ENCODE data around the gene PDZRN4. TPM values are rescaled to one million over a fixed set of nuclear protein-coding genes. Genes with fewer than 3 reads are reported as not detected.
"Not testable (repeated sequence)": the region's sequence is repeated elsewhere in the genome, so short reads cannot be mapped to it uniquely, and the experiment has no call there.

The PDZRN4 gene
- total RNA-seq, 1 experiment from 2014 or later: not detected

DNA sequence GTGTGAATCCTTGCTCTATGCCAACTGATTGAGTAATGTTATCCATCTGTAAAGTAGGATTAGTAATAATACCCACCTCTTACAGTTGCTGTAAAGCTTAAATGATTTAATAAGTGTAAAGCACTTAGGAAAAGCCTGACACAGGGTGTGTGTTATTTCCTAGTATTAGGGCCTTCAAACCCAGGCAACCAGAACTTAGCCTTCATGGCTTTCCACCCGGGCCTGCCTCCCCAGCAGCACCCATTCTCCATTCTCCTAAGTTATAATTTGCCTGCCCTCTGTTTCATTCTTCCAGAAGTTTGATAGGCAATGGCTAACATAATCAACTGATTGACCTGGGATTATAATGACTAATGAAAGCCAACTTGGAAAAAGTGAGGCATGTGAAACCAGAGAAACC, 20.4 kb upstream of the PDZRN4 start:
- Mint-ChIP-seq H3K36me3 (ENCODE audit: insufficient read depth, unreplicated experiment) (no peaks in the 10 kb centered on the region), H3K4me1 (ENCODE audit: low read depth, unreplicated experiment) (no peaks in the 10 kb centered on the region), H3K9me3 (ENCODE audit: unreplicated experiment) (no peaks in the 10 kb centered on the region), H3K27ac (ENCODE audit: unreplicated experiment) (no peak overlapping the region), H3K27me3 (ENCODE audit: insufficient read depth, unreplicated experiment) (no peaks in the 10 kb centered on the region), H3K4me3 (ENCODE audit: unreplicated experiment) (no peak overlapping the region)
- CTCF ChIA-PET: no interaction called here
- Histone ChIP-seq H3K4me3 (ENCODE audit: low read depth, low read length) (no peak overlapping the region), H3K4me1 (no peaks in the 10 kb centered on the region), H3K9me3 (no peaks in the 10 kb centered on the region), H3K36me3 (ENCODE audit: control insufficient read depth, insufficient read depth, low read length) (no peaks in the 10 kb centered on the region), H3K27me3 (replicated peaks; ENCODE audit: control insufficient read depth, insufficient read depth, low read length) (no peaks in the 10 kb centered on the region)
- BruUV-seq (replicated peaks): no TSS peak
- DNase-seq: no peak
- TF ChIP-seq, protein P1, sequence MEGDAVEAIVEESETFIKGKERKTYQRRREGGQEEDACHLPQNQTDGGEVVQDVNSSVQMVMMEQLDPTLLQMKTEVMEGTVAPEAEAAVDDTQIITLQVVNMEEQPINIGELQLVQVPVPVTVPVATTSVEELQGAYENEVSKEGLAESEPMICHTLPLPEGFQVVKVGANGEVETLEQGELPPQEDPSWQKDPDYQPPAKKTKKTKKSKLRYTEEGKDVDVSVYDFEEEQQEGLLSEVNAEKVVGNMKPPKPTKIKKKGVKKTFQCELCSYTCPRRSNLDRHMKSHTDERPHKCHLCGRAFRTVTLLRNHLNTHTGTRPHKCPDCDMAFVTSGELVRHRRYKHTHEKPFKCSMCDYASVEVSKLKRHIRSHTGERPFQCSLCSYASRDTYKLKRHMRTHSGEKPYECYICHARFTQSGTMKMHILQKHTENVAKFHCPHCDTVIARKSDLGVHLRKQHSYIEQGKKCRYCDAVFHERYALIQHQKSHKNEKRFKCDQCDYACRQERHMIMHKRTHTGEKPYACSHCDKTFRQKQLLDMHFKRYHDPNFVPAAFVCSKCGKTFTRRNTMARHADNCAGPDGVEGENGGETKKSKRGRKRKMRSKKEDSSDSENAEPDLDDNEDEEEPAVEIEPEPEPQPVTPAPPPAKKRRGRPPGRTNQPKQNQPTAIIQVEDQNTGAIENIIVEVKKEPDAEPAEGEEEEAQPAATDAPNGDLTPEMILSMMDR (IDR thresholded peaks at IDR 0.05; ENCODE audit: insufficient read depth in 1 of 2, low read depth in 1 of 2, low read length in 1 of 2, severe bottlenecking in 1 of 2, unreplicated experiment in 1 of 2): no peak
- intact Hi-C loops (cut with micrococcal nuclease; ENCODE audit: unreplicated experiment): no loop called here
- POLR2A ChIA-PET: no interaction called here

DNA sequence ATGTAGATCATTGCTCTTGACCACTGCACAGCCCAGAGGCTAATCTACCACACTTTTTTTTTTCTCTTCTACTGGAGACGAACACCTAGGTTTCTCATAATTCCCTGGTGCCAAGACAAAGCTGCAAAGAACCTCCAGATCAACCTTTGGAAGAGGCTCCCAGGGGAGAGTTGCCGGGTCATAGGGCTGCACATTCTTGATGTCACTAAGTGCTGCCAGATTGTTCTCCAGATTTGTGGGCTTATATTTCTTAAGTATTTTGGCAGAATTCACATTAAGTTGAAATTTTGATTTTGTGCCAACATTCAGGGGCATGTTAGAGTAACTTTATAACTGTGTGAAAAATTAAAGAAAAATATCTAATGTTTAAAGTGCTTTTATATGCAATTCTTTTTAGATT, 13.5 kb upstream of the PDZRN4 start:
- no peaks in the 10 kb centered on the region for H3K27me3 ChIP-seq (replicated peaks; ENCODE audit: control insufficient read depth, insufficient read depth, low read length)
- H3K9me3 Mint-ChIP-seq (ENCODE audit: unreplicated experiment): no peaks in the 10 kb centered on the region
- POLR2A ChIA-PET: no interaction called here
- no peak overlapping the region for H3K4me3 ChIP-seq (ENCODE audit: low read depth, low read length)
- no peak overlapping the region for H3K4me3 Mint-ChIP-seq (ENCODE audit: unreplicated experiment)
- H3K4me1 Mint-ChIP-seq (ENCODE audit: low read depth, unreplicated experiment): no peaks in the 10 kb centered on the region
- no peaks in the 10 kb centered on the region for H3K4me1 ChIP-seq
- H3K9me3 ChIP-seq: no peaks in the 10 kb centered on the region; the same call in 1 of the 2 replicates
- H3K36me3 ChIP-seq (ENCODE audit: control insufficient read depth, insufficient read depth, low read length): no peaks in the 10 kb centered on the region
- no peaks in the 10 kb centered on the region for H3K36me3 Mint-ChIP-seq (ENCODE audit: insufficient read depth, unreplicated experiment)
- intact Hi-C loops (cut with micrococcal nuclease; ENCODE audit: unreplicated experiment): no loop called here
- TF ChIP-seq, protein P1 (IDR thresholded peaks at IDR 0.05; ENCODE audit: insufficient read depth in 1 of 2, low read depth in 1 of 2, low read length in 1 of 2, severe bottlenecking in 1 of 2, unreplicated experiment in 1 of 2): no peak
- no peak overlapping the region for H3K27ac Mint-ChIP-seq (ENCODE audit: unreplicated experiment)
- H3K27me3 Mint-ChIP-seq (ENCODE audit: insufficient read depth, unreplicated experiment): no peaks in the 10 kb centered on the region
- CTCF ChIA-PET: no interaction called here
- BruUV-seq (replicated peaks): no TSS peak
- no peak for DNase-seq

DNA sequence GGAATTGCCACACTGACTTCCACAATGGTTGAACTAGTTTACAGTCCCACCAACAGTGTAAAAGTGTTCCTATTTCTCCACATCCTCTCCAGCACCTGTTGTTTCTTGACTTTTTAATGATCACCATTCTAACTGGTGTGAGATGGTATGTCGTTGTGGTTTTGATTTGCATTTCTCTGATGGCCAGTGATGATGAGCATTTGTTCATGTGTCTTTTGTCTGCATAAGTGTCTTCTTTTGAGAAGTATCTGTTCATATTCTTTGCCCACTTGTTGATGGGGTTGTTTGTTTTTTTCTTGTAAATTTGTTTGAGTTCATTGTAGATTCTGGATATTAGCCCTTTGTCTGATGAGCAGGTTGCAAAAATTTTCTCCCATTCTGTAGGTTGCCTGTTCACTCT, 8.6 kb upstream of the PDZRN4 start:
- H3K36me3 Mint-ChIP-seq (ENCODE audit: insufficient read depth, unreplicated experiment); H3K9me3 ChIP-seq; H3K27me3 ChIP-seq (replicated peaks; ENCODE audit: control insufficient read depth, insufficient read depth, low read length); H3K4me3 ChIP-seq (ENCODE audit: low read depth, low read length); H3K4me3 Mint-ChIP-seq (ENCODE audit: unreplicated experiment); H3K27me3 Mint-ChIP-seq (ENCODE audit: insufficient read depth, unreplicated experiment); H3K4me1 Mint-ChIP-seq (ENCODE audit: low read depth, unreplicated experiment); H3K27ac Mint-ChIP-seq (ENCODE audit: unreplicated experiment); BruUV-seq (replicated peaks); CTCF ChIA-PET; H3K36me3 ChIP-seq (ENCODE audit: control insufficient read depth, insufficient read depth, low read length); DNase-seq; H3K4me1 ChIP-seq; POLR2A ChIA-PET; H3K9me3 Mint-ChIP-seq (ENCODE audit: unreplicated experiment); intact Hi-C loops (cut with micrococcal nuclease; ENCODE audit: unreplicated experiment): not testable (repeated sequence)

DNA sequence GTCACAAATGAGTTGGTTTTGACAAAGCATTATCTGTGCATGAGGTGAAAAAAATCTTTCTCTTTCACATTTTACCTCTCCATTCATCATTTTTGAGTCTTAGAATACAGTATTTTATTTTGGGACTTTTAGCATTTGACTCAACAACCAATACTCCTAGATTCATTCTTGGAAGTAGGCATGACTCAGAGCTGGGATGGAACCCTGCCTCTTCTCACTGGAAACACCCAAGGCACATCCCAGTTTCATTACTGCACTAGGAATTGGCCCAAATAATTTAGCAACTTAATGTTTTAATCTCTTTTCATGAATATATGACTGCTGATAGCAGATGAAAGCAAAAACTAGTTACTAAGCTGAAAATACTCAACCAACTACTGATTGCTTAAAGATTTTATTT, 3.3 kb upstream of the PDZRN4 start:
- ChIA-PET POLR2A (no interaction called here), CTCF (no interaction called here)
- Mint-ChIP-seq H3K4me1 (ENCODE audit: low read depth, unreplicated experiment) (no peaks in the 10 kb centered on the region), H3K9me3 (ENCODE audit: unreplicated experiment) (no peaks in the 10 kb centered on the region), H3K4me3 (ENCODE audit: unreplicated experiment) (no peak overlapping the region), H3K36me3 (ENCODE audit: insufficient read depth, unreplicated experiment) (no peaks in the 10 kb centered on the region), H3K27me3 (ENCODE audit: insufficient read depth, unreplicated experiment) (no peaks in the 10 kb centered on the region), H3K27ac (ENCODE audit: unreplicated experiment) (no peak overlapping the region)
- DNase-seq: no peak
- Histone ChIP-seq H3K36me3 (ENCODE audit: control insufficient read depth, insufficient read depth, low read length) (no peaks in the 10 kb centered on the region), H3K9me3 (no peaks in the 10 kb centered on the region), H3K4me3 (ENCODE audit: low read depth, low read length) (no peak overlapping the region), H3K4me1 (no peaks in the 10 kb centered on the region), H3K27me3 (replicated peaks; ENCODE audit: control insufficient read depth, insufficient read depth, low read length) (no peaks in the 10 kb centered on the region)
- TF ChIP-seq, protein P1 (IDR thresholded peaks at IDR 0.05; ENCODE audit: insufficient read depth in 1 of 2, low read depth in 1 of 2, low read length in 1 of 2, severe bottlenecking in 1 of 2, unreplicated experiment in 1 of 2): no peak
- intact Hi-C loops (cut with micrococcal nuclease; ENCODE audit: unreplicated experiment): no loop called here
- BruUV-seq (replicated peaks): no TSS peak

All from Caco-2 (cell line).